HepG2 (cell line): ENCODE results near the gene SPAG9. TPM values are rescaled to one million over a fixed set of nuclear protein-coding genes. Genes with fewer than 3 reads are reported as not detected.
A peak's percentile ranks its signal among the peaks of the same experiment; 100 is the strongest.
"Not testable (repeated sequence)": the region's sequence is repeated elsewhere in the genome, so short reads cannot be mapped to it uniquely, and the experiment has no call there.

Experiments used
- ARNTL ChIP-seq: sonication (generic); formaldehyde crosslinking; IDR thresholded peaks from 2 replicates; pipeline ENCODE4 v1.4.0; 2020; ENCODE audit warnings: mild to moderate bottlenecking, missing genetic modification reagents
- KLF12 ChIP-seq: sonication (generic); formaldehyde crosslinking; IDR thresholded peaks from 2 replicates; pipeline ENCODE4 v1.4.0; 2020; ENCODE audit warnings: missing genetic modification reagents, borderline replicate concordance
- MIER3 ChIP-seq: IDR thresholded peaks from 2 replicates; pipeline ENCODE4 v1.6.1; 2016; ENCODE audit warnings: missing compliant biosample characterization, borderline replicate concordance
- MYC ChIP-seq: sonication (generic); formaldehyde crosslinking; IDR thresholded peaks from 2 replicates; pipeline ENCODE4 v1.9.0; 2021; ENCODE audit warnings: missing genetic modification reagents, borderline replicate concordance
- PAWR ChIP-seq: sonication (generic); formaldehyde crosslinking; IDR thresholded peaks from 2 replicates; pipeline ENCODE4 v1.4.0; 2020; ENCODE audit warnings: missing genetic modification reagents, mild to moderate bottlenecking, borderline replicate concordance
- SOX13 ChIP-seq, 3 experiments: fragments of 450-650 bp in 1 of 3; sonication (generic) in 1 of 3; formaldehyde crosslinking in 1 of 3; IDR thresholded peaks in 2 of 3; conservative IDR thresholded peaks in 1 of 3; 2 replicates each; pipeline versions ENCODE4 v1.5.0 to v1.6.1; 2016 to 2020; ENCODE audit warnings: antibody characterized with exemption in 1 of 3, mild to moderate bottlenecking in 1 of 3, missing compliant biosample characterization in 1 of 3, missing genetic modification reagents in 1 of 3, moderate library complexity in 1 of 3
- ZHX1 ChIP-seq: sonication (generic); formaldehyde crosslinking; IDR thresholded peaks from 2 replicates; pipeline ENCODE4 v1.8.1; 2022; ENCODE audit warnings: low read depth, mild to moderate bottlenecking, missing genetic modification reagents
- ZHX2 ChIP-seq, 2 experiments: sonication (generic) in 1 of 2; formaldehyde crosslinking in 1 of 2; IDR thresholded peaks; 2 replicates each; pipeline versions ENCODE4 v1.6.1 to v1.9.0; 2014 to 2022; ENCODE audit warnings: antibody characterized with exemption in 1 of 2, borderline replicate concordance in 1 of 2, inconsistent platforms in 1 of 2, low read depth in 1 of 2, missing genetic modification reagents in 1 of 2
- ZNF558 ChIP-seq: sonication (generic); formaldehyde crosslinking; IDR thresholded peaks from 2 replicates; pipeline ENCODE4 v1.9.0; 2022; ENCODE audit warnings: mild to moderate bottlenecking, missing genetic modification reagents, borderline replicate concordance
- ZNF770 ChIP-seq: sonication (generic); formaldehyde crosslinking; IDR thresholded peaks from 2 replicates; pipeline ENCODE4 v1.5.0; 2020; ENCODE audit warnings: mild to moderate bottlenecking, missing genetic modification reagents
- ZNF788 ChIP-seq: sonication (generic); formaldehyde crosslinking; IDR thresholded peaks from 2 replicates; pipeline ENCODE4 v1.5.0; 2020; ENCODE audit warnings: mild to moderate bottlenecking, missing genetic modification reagents, borderline replicate concordance
- polyA plus RNA-seq, 8 experiments: library from polyadenylated mRNA; depleted of rRNA in 3 of 8; stranded (reverse) in 7 of 8; unstranded in 1 of 8; fragments of >200 nt; fragmentation: Illumina TruSeq in 4 of 8; extraction: Trizol in 4 of 8; gene quantifications; 2 replicates each; pipeline versions ENCODE4 v1.2.1 to v1.2.3, GENCODE V29; 2011 to 2016; ENCODE audit warnings: low read depth in 4 of 8, missing spikeins in 1 of 8, mixed read lengths in 1 of 8; ENCODE audit not compliant: insufficient read depth in 1 of 8
- total RNA-seq, 5 experiments: library from RNA; depleted of rRNA; stranded (reverse); fragments of >200 nt; fragmentation: Illumina TruSeq; extraction: Trizol; gene quantifications; 2 replicates each; pipeline ENCODE4 v1.2.3, GENCODE V29; 2016; ENCODE audit warnings: low read depth in 1 of 5
- TF ChIP-seq, protein P1 (sequence below): sonication (generic); formaldehyde crosslinking; IDR thresholded peaks from 2 replicates; pipeline ENCODE4 v1.4.0; 2020; ENCODE audit warnings: mild to moderate bottlenecking, missing genetic modification reagents

The SPAG9 gene
- total and polyA plus RNA-seq, 2 of the 13 experiments (the other 11 are each of a cell fraction or from before 2014, with no cell fraction given) = 43.2 to 78.6 TPM

- TF ChIP-seq ZNF770 (CRISPR knock-in tag) (peak; percentile 75), ARNTL (CRISPR knock-in tag) (peak; percentile 87), MIER3 (CRISPR knock-in tag) (peak; percentile 84; the same call in 1 of the 2 replicates), ZHX1 (CRISPR knock-in tag) (0 out of 2 replicates have a peak, but pooled peaks have one; percentile 51), PAWR (CRISPR knock-in tag) (0 out of 2 replicates have a peak, but pooled peaks have one; percentile 68), ZNF558 (CRISPR knock-in tag) (peak; percentile 73; the same call in 1 of the 2 replicates), ZNF788 (peak; percentile 87; the same call in 1 of the 2 replicates), ZHX2 (IDR thresholded peaks at IDR 0.05; ENCODE audit: low read depth) (peak; percentile 66; the same call in 1 of the 2 replicates), MYC (CRISPR knock-in tag) (peak; percentile 71; the same call in 1 of the 2 replicates), SOX13 (IDR thresholded peaks at IDR 0.05) (peak; percentile 45; the same call in 1 of the 2 replicates), SOX13 (CRISPR knock-in tag; conservative IDR thresholded peaks at IDR 0.05 in 1 of 2, IDR thresholded peaks at IDR 0.05 in 1 of 2) (peak in 1 of 2 experiments; percentile 81; a peak in 2 of 4 replicates), KLF12 (CRISPR knock-in tag) (0 out of 2 replicates have a peak, but pooled peaks have one; percentile 18)
- TF ChIP-seq, protein P1, sequence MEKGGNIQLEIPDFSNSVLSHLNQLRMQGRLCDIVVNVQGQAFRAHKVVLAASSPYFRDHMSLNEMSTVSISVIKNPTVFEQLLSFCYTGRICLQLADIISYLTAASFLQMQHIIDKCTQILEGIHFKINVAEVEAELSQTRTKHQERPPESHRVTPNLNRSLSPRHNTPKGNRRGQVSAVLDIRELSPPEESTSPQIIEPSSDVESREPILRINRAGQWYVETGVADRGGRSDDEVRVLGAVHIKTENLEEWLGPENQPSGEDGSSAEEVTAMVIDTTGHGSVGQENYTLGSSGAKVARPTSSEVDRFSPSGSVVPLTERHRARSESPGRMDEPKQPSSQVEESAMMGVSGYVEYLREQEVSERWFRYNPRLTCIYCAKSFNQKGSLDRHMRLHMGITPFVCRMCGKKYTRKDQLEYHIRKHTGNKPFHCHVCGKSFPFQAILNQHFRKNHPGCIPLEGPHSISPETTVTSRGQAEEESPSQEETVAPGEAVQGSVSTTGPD (CRISPR knock-in tag) = peak; percentile 57; the same call in 1 of the 2 replicates
- TF ChIP-seq ZHX2 (CRISPR knock-in tag; IDR thresholded peaks at IDR 0.05; ENCODE audit: borderline replicate concordance) = not testable (repeated sequence)
Measured at GRCh38 chr17:51112303-51113222, 8.1 kb downstream of the SPAG9 start (continued).
